H1 (cell line): ENCODE measurements around the gene OR11A1. TPM values are rescaled to one million over a fixed set of nuclear protein-coding genes. Genes with fewer than 3 reads are reported as not detected.

Experiments used
- polyA plus RNA-seq, 7 experiments: library from polyadenylated mRNA; depleted of rRNA in 3 of 7; stranded (reverse) in 5 of 7; unstranded in 2 of 7; fragments of >200 nt in 5 of 7; fragments of 200-250 nt in 2 of 7; gene quantifications; 1 replicate in 5 of 7; 2 replicates in 1 of 7; 4 replicates in 1 of 7; pipeline versions ENCODE4 v1.2.1 to v1.2.3, GENCODE V29; 2011 to 2013; ENCODE audit warnings: missing spikeins in 2 of 7, mixed read lengths in 2 of 7
- total RNA-seq: library from RNA; stranded (reverse); fragmentation: NEBNext Ultra II Directional; extraction: Animal tissue kit (Norgen Biotek cat#: 25700); gene quantifications from 2 replicates; pipeline ENCODE4 v1.2.1, GENCODE V29; 2021

The OR11A1 gene
- total and polyA plus RNA-seq, 2 of the 8 experiments (the other 6 are each of a cell fraction or from before 2014, with no cell fraction given) = not detected

Other genes with a start within 250 kb of the OR11A1 start
- gene OR14J1, start 155.4 kb downstream of the OR11A1 start, total RNA-seq = not detected in 2 replicates
- not detected in 2 replicates for gene OR14J1, start 155.4 kb downstream of the OR11A1 start, polyA plus RNA-seq (2011; rRNA removed)
- not detected in 2 replicates for gene OR5V1, start 88.2 kb downstream of the OR11A1 start, total RNA-seq
- gene OR5V1, start 88.2 kb downstream of the OR11A1 start, polyA plus RNA-seq (2011; rRNA removed) = not detected in 2 replicates
- not detected in 2 replicates for gene OR12D3, start 81.8 kb downstream of the OR11A1 start, total RNA-seq
- gene OR12D3, start 81.8 kb downstream of the OR11A1 start, polyA plus RNA-seq (2011; rRNA removed) = not detected in 2 replicates
- not detected in 2 replicates for gene OR12D2, start 61.4 kb downstream of the OR11A1 start, total RNA-seq
- gene OR12D2, start 61.4 kb downstream of the OR11A1 start, polyA plus RNA-seq (2011; rRNA removed) = not detected in 2 replicates
- gene OR12D1, start 42.1 kb downstream of the OR11A1 start, total RNA-seq = not detected in 2 replicates
- gene OR12D1, start 42.1 kb downstream of the OR11A1 start, polyA plus RNA-seq (2011; rRNA removed) = not detected in 2 replicates
- not detected in 2 replicates for gene OR10C1, start 17.8 kb downstream of the OR11A1 start, total RNA-seq
- gene OR10C1, start 17.8 kb downstream of the OR11A1 start, polyA plus RNA-seq (2011; rRNA removed) = not detected in 2 replicates
- gene OR2H1, start 84 bp upstream of the OR11A1 start, total RNA-seq = not detected in 2 replicates
- gene OR2H1, start 84 bp upstream of the OR11A1 start, polyA plus RNA-seq (2011; rRNA removed) = not detected in 2 replicates
- gene MAS1L, start 30.9 kb upstream of the OR11A1 start, total RNA-seq = not detected in 2 replicates
- not detected in 2 replicates for gene MAS1L, start 30.9 kb upstream of the OR11A1 start, polyA plus RNA-seq (2011; rRNA removed)
- not detected in 2 replicates for gene UBD, start 102.7 kb upstream of the OR11A1 start, total RNA-seq
- 0.23 TPM in 1 of 2 replicates, not detected in the other for gene UBD, start 102.7 kb upstream of the OR11A1 start, polyA plus RNA-seq (2011; rRNA removed)
- not detected in 2 replicates for gene OR2H2, start 128.1 kb upstream of the OR11A1 start, total RNA-seq
- gene OR2H2, start 128.1 kb upstream of the OR11A1 start, polyA plus RNA-seq (2011; rRNA removed) = not detected in 2 replicates
- 67.8 and 75.9 TPM in 2 replicates for gene GABBR1, start 176.1 kb upstream of the OR11A1 start, total RNA-seq
- 78.3 and 86.7 TPM in 2 replicates for gene GABBR1, start 176.1 kb upstream of the OR11A1 start, polyA plus RNA-seq (2011; rRNA removed)
- gene MOG, start 200.0 kb upstream of the OR11A1 start, total RNA-seq = 0.31 and 0.86 TPM in 2 replicates
- gene MOG, start 200.0 kb upstream of the OR11A1 start, polyA plus RNA-seq (2011; rRNA removed) = 0.17 and 0.19 TPM in 2 replicates
- gene ZFP57, start 224.1 kb upstream of the OR11A1 start, total RNA-seq = 1.2 TPM in 2 replicates
- gene ZFP57, start 224.1 kb upstream of the OR11A1 start, polyA plus RNA-seq (2011; rRNA removed) = 0.85 and 1.0 TPM in 2 replicates